ENCODE data around the gene TGFB1I1.
"Not testable (repeated sequence)": the region's sequence is repeated elsewhere in the genome, so short reads cannot be mapped to it uniquely, and the experiment has no call there.

Gene TGFB1I1

GRCh38 chr16:31519759-31520431, 47.9 kb downstream of the TGFB1I1 start:
- no peak for DNase-seq

- no peak for DNase-seq
Observed at GRCh38 chr16:31521368-31521767, 49.4 kb downstream of the TGFB1I1 start.

GRCh38 chr16:31522071-31522470, 50.1 kb downstream of the TGFB1I1 start:
- no peak for DNase-seq

GRCh38 chr16:31523768-31524167, 51.8 kb downstream of the TGFB1I1 start:
- not testable (repeated sequence) for DNase-seq

- DNase-seq, result no peak
Observed at GRCh38 chr16:31525113-31525512, 53.2 kb downstream of the TGFB1I1 start.

Data from stimulated activated CD4-positive, alpha-beta T cell treated with anti-CD3 and anti-CD28 coated beads, Interleukin-4, amount 100 ng/mL, for 24 hours (primary cell).